Right lobe of liver (tissue), 4 donors: ENCODE results near the gene CDKN3.
A peak's percentile ranks its signal among the peaks of the same experiment; 100 is the strongest.

Experiments used
- CTCF ChIP-seq, 4 donors: fragments of 200-600 bp in 3 of 4; fragments of 450-650 bp in 1 of 4; IDR thresholded peaks; one replicate each; pipeline versions ENCODE4 v1.5.1 to v1.8.0; 2016 to 2022; ENCODE audit warnings: antibody characterized with exemption in 4 of 4, mild to moderate bottlenecking in 2 of 4
- POLR2A ChIP-seq: fragments of 450-650 bp; IDR thresholded peaks from one replicate; pipeline ENCODE4 v1.6.1; 2017; ENCODE audit warnings: antibody characterized with exemption, mild to moderate bottlenecking
- donor health status: DM: no; HTN: no; CAD: no.
- donor health status: DM: no; HTN: no; CAD: no.
- donor health status: DM: no; HTN: yes; CAD: no.

- TF ChIP-seq CTCF (IDR thresholded peaks at IDR 0.05), result peak in 1 of 4 donors; percentile 4
- no peak for TF ChIP-seq POLR2A
These were observed 43.7 kb downstream of the CDKN3 start for GRCh38 chr14:54440476-54440872.
